Stomach (tissue), 4 donors: Measurements from ENCODE around the gene OTOG.

Experiments
- CTCF ChIP-seq, 7 experiments: fragments of 450-650 bp in 4 of 7; fragments of 200-600 bp in 3 of 7; sonication (generic) in 3 of 7; IDR thresholded peaks; one replicate each; pipeline ENCODE4 v1.5.1; 2016 to 2019; ENCODE audit warnings: antibody characterized with exemption in 7 of 7, control low read depth in 2 of 7, mild to moderate bottlenecking in 1 of 7
- EP300 ChIP-seq: sonication (generic); formaldehyde crosslinking; IDR thresholded peaks from one replicate; pipeline ENCODE4 v1.6.1; 2017; ENCODE audit warnings: antibody characterized with exemption
- POLR2A ChIP-seq, 4 donors: fragments of 450-650 bp; IDR thresholded peaks; one replicate each; pipeline ENCODE4 v1.6.1; 2016; ENCODE audit warnings: antibody characterized with exemption in 4 of 4, control low read depth in 2 of 4, mild to moderate bottlenecking in 1 of 4, moderate library complexity in 1 of 4
- POLR2AphosphoS5 ChIP-seq, 3 donors: sonication (generic); formaldehyde crosslinking; IDR thresholded peaks; one replicate each; pipeline ENCODE4 v1.6.1; 2016; ENCODE audit warnings: antibody characterized with exemption in 3 of 3

- no peak for TF ChIP-seq POLR2A (IDR thresholded peaks at IDR 0.05)
- TF ChIP-seq CTCF (IDR thresholded peaks at IDR 0.05): no peak
- TF ChIP-seq EP300: no peak
- TF ChIP-seq POLR2AphosphoS5 (IDR thresholded peaks at IDR 0.05): no peak
Measured at GRCh38 chr11:17649261-17649660, 102.2 kb downstream of the OTOG start.
